K562 (cell line): Measurements from ENCODE around the gene PPP1R13B. TPM values are rescaled to one million over a fixed set of nuclear protein-coding genes. Genes with fewer than 3 reads are reported as not detected.

Experiments
- ATAC-seq: fragments of 200-7000 bp; cut with Tn5 transposase; 3 replicates; pipeline ENCODE4 v1.9.1; 2020; ENCODE audit warnings: moderate library complexity
- BruUV-seq: library from RNA; stranded (reverse); fragments of 400-500 nt; replicated peaks from 2 replicates; lab custom pipeline; 2021; lab: Mats Ljungman, UMichigan
- CTCF ChIA-PET: fragments of 300-600 bp; formaldehyde crosslinking; extraction: SDS; loops from one replicate; lab custom pipeline; 2021; ENCODE audit warnings: low intra/inter-chr PET ratio; lab: Yijun Ruan, JAX
- POLR2A ChIA-PET: fragments of 300-600, 350-650 bp; sonication (Branson Sonifier 250); formaldehyde crosslinking; extraction: SDS; loops from one replicate; lab custom pipeline; 2021; ENCODE audit warnings: antibody characterized with exemption, inconsistent platforms; lab: Yijun Ruan, JAX
- DNase-seq, 4 experiments: peaks; one replicate each; pipeline versions ENCODE4 v3.0.0 to v3.0.0-alpha.2; 2011 to 2018; ENCODE audit warnings: low spot score in 3 of 4, mixed read lengths in 3 of 4; ENCODE audit errors: extremely low read depth in 1 of 4
- FAIRE-seq: peaks from 2 replicates; lab custom pipeline; 2011; peaks lifted over from hg19 to GRCh38; lab: Jason Lieb, UNC
- H2AFZ ChIP-seq: 2 replicates; pipeline ENCODE4 v1.6.0; 2011; ENCODE audit warnings: low read depth, low read length, control low read depth, inconsistent platforms
- H3K27ac ChIP-seq: fragments of 200-600 bp; 3 replicates; pipeline ENCODE4 v1.8.0; 2011; ENCODE audit warnings: low read depth, mild to moderate bottlenecking, control low read depth, inconsistent platforms, low read length, moderate library complexity, mixed read lengths; ENCODE audit errors: extremely low read depth
- H3K27me3 ChIP-seq, 2 experiments: fragments of 300-600 bp in 1 of 2; 2 replicates in 1 of 2; 3 replicates in 1 of 2; pipeline versions ENCODE4 v1.6.0 to v1.8.0; 2011; ENCODE audit warnings: inconsistent platforms in 2 of 2, low read length in 2 of 2, mild to moderate bottlenecking in 1 of 2, mixed read lengths in 1 of 2, moderate library complexity in 1 of 2; ENCODE audit not compliant: control insufficient read depth in 2 of 2, insufficient read depth in 2 of 2
- H3K36me3 ChIP-seq: fragments of 300-600 bp; 3 replicates; pipeline ENCODE4 v1.8.0; 2011; ENCODE audit warnings: mild to moderate bottlenecking, low read length, inconsistent platforms; ENCODE audit not compliant: control insufficient read depth, insufficient read depth
- H3K4me1 ChIP-seq, 2 experiments: fragments of 200-600 bp in 1 of 2; replicated peaks in 1 of 2; 2 replicates in 1 of 2; 3 replicates in 1 of 2; pipeline versions ENCODE4 v1.5.1 to v1.8.0; 2011; ENCODE audit warnings: inconsistent platforms in 2 of 2, low read length in 2 of 2, mild to moderate bottlenecking in 1 of 2, mixed read lengths in 1 of 2, moderate library complexity in 1 of 2; ENCODE audit not compliant: control insufficient read depth in 2 of 2, insufficient read depth in 2 of 2
- H3K4me2 ChIP-seq: 2 replicates; pipeline ENCODE4 v1.6.1; 2011; ENCODE audit warnings: low read length, control low read depth, inconsistent platforms, mixed read lengths; ENCODE audit not compliant: insufficient read depth
- H3K4me3 ChIP-seq: fragments of 200-600 bp; sonication (generic), shearing (Covaris generic); 2 replicates; pipeline ENCODE4 v1.5.1; 2016; ENCODE audit warnings: control low read depth, inconsistent platforms
- H3K79me2 ChIP-seq: fragments of 200-600 bp; 3 replicates; pipeline ENCODE4 v1.8.0; 2011; ENCODE audit warnings: low read length, inconsistent platforms; ENCODE audit not compliant: control insufficient read depth, insufficient read depth
- H3K9ac ChIP-seq, 2 experiments: 2 replicates each; pipeline versions ENCODE4 v1.6.0 to v1.6.1; 2011; ENCODE audit warnings: low read depth in 2 of 2, low read length in 2 of 2, control low read depth in 1 of 2, inconsistent platforms in 1 of 2, mild to moderate bottlenecking in 1 of 2, mixed read lengths in 1 of 2; ENCODE audit not compliant: insufficient read depth in 1 of 2
- H3K9me1 ChIP-seq: one replicate; pipeline ENCODE4 v1.6.0; 2011; ENCODE audit warnings: inconsistent platforms, mild to moderate bottlenecking, low read length, moderate library complexity; ENCODE audit not compliant: control insufficient read depth, insufficient read depth
- H3K9me3 ChIP-seq: replicated peaks from 2 replicates; pipeline ENCODE4 v1.5.1; 2011; ENCODE audit warnings: low read depth, low read length, inconsistent platforms; ENCODE audit not compliant: control insufficient read depth, insufficient read depth
- H4K20me1 ChIP-seq: replicated peaks from 2 replicates; pipeline ENCODE4 v1.6.1; 2011; ENCODE audit warnings: low read length, inconsistent platforms, mixed read lengths; ENCODE audit not compliant: control insufficient read depth, insufficient read depth
- CHD2 ChIP-seq: IDR thresholded peaks from 2 replicates; pipeline ENCODE4 v1.6.1; 2011; ENCODE audit warnings: low read depth, low read length
- DPF2 ChIP-seq: fragments of 450-650 bp; IDR thresholded peaks from 2 replicates; pipeline ENCODE4 v1.6.1; 2016
- GATAD2B ChIP-seq: fragments of 450-650 bp; IDR thresholded peaks from 2 replicates; pipeline ENCODE4 v1.6.1; 2017; ENCODE audit warnings: mild to moderate bottlenecking, borderline replicate concordance
- HBP1 ChIP-seq: fragments of 450-650 bp; formaldehyde crosslinking; IDR thresholded peaks from 2 replicates; pipeline ENCODE4 v1.4.0; 2022; ENCODE audit warnings: missing genetic modification characterization
- HOMEZ ChIP-seq: fragments of 250-450 bp; sonication (Bioruptor Pico); IDR thresholded peaks from 2 replicates; pipeline ENCODE4 v1.4.0; 2020; ENCODE audit warnings: mild to moderate bottlenecking, moderate library complexity
- IRF9 ChIP-seq: fragments of 450-650 bp; IDR thresholded peaks from 2 replicates; pipeline ENCODE4 v1.6.1; 2016; ENCODE audit warnings: missing biosample characterization, missing genetic modification characterization
- NRF1 ChIP-seq, 2 experiments: fragments of 450-650 bp; IDR thresholded peaks in 1 of 2; conservative IDR thresholded peaks in 1 of 2; 2 replicates each; pipeline ENCODE4 v1.6.1; 2014; ENCODE audit warnings: mild to moderate bottlenecking in 2 of 2
- PCBP1 ChIP-seq: fragments of 200-400 bp; formaldehyde crosslinking; IDR thresholded peaks from 2 replicates; pipeline ENCODE4 v1.6.1; 2018; ENCODE audit warnings: mild to moderate bottlenecking, low read depth, low read length; ENCODE audit not compliant: poor library complexity, severe bottlenecking
- PYGO2 ChIP-seq: fragments of 450-650 bp; IDR thresholded peaks from 2 replicates; pipeline ENCODE4 v1.6.1; 2016; ENCODE audit warnings: mild to moderate bottlenecking, missing genetic modification characterization, moderate library complexity, missing compliant biosample characterization
- THRAP3 ChIP-seq: fragments of 450-650 bp; IDR thresholded peaks from 2 replicates; pipeline ENCODE4 v1.6.1; 2016; ENCODE audit warnings: mild to moderate bottlenecking, inconsistent platforms, borderline replicate concordance
- ZMIZ1 ChIP-seq, 2 experiments: fragments of 150-350 bp in 1 of 2; IDR thresholded peaks; 2 replicates each; pipeline ENCODE4 v1.6.1; 2012 to 2016; ENCODE audit warnings: low read depth in 2 of 2, low read length in 2 of 2, mild to moderate bottlenecking in 1 of 2, moderate library complexity in 1 of 2
- ZNF668 ChIP-seq: fragments of 250-450 bp; sonication (Bioruptor Pico); IDR thresholded peaks from 2 replicates; pipeline ENCODE4 v1.8.0; 2022; ENCODE audit warnings: mild to moderate bottlenecking, inconsistent platforms
- ZNF764 ChIP-seq: fragments of 250-450 bp; sonication (Bioruptor Pico); IDR thresholded peaks from 2 replicates; pipeline ENCODE4 v1.4.0; 2020; ENCODE audit warnings: low read depth, mild to moderate bottlenecking, moderate library complexity
- WGBS: fragments of 100-300 bp; shearing (Covaris generic); methylation state at CpG from one replicate; pipeline ENCODE4 v1.1.6; 2016; ENCODE audit warnings: low coverage, mixed read lengths; ENCODE audit not compliant: insufficient coverage; ENCODE audit errors: missing lambda C conversion rate; 5-methylcytosine and 5-hydroxymethylcytosine counted together
- in situ Hi-C: fragments of 300-500 bp; cut with MboI; formaldehyde crosslinking; loops from 4 replicates; pipeline ENCODE4 v1.15.0; 2018; ENCODE audit warnings: inconsistent platforms, mixed read lengths
- intact Hi-C: fragments of 100-400 bp; cut with micrococcal nuclease; formaldehyde crosslinking; loops from 2 replicates; pipeline ENCODE4 v1.14.2; 2022
- polyA plus RNA-seq, 8 experiments: library from polyadenylated mRNA; depleted of rRNA in 4 of 8; stranded (reverse) in 5 of 8; unstranded in 3 of 8; fragments of >200 nt; fragmentation: Nextera tagmentation in 2 of 8; fragmentation: Illumina TruSeq in 1 of 8; extraction: Ambion mirVana in 2 of 8; extraction: Trizol in 1 of 8; gene quantifications; 2 replicates each; pipeline versions ENCODE4 v1.2.1 to v1.2.3, GENCODE V29; 2011 to 2014; ENCODE audit warnings: inconsistent platforms in 1 of 8, missing spikeins in 1 of 8
- total RNA-seq, 7 experiments: library from RNA; depleted of rRNA in 6 of 7; stranded (reverse); fragments of >200 nt in 6 of 7; fragmentation: Illumina TruSeq in 2 of 7; extraction: Trizol in 2 of 7; gene quantifications; 2 replicates each; pipeline versions ENCODE4 v1.2.1 to v1.2.3, GENCODE V29; 2011 to 2021; ENCODE audit warnings: low replicate concordance in 1 of 7

PPP1R13B gene
- total and polyA plus RNA-seq, 9 of the 15 experiments (the other 6 are each of a cell fraction or from before 2014, with no cell fraction given): 0.03 to 1.7 (median 0.15) TPM

GRCh38 chr14:103684871-103685270, 162.5 kb downstream of the PPP1R13B start:
- intact Hi-C loops: loop anchor here (10.0 kb wide), 1 partner anchor 110 kb away; no protein-coding TSS in a partner anchor
- H3K79me2 ChIP-seq: no peaks in the 10 kb centered on the region
- WGBS: 92% methylated on average over 10 of the region's 15 CpGs
- no peak overlapping the region for H3K4me3 ChIP-seq
- FAIRE-seq (no peak), ATAC-seq (no peak), DNase-seq (no peak)
- no peak overlapping the region for H3K4me2 ChIP-seq
- CTCF ChIA-PET: no interaction called here
- H3K9me1 ChIP-seq: no peaks in the 10 kb centered on the region
- H2AFZ ChIP-seq: no peak overlapping the region
- no peak overlapping the region for H3K27ac ChIP-seq
- peaks cover 73% of the 10 kb centered on the region; the same call in 1 of the 3 replicates for H3K36me3 ChIP-seq
- no peaks in the 10 kb centered on the region for H3K4me1 ChIP-seq
- no peak for TF ChIP-seq DPF2
- no peak for TF ChIP-seq THRAP3
- TF ChIP-seq NRF1 (conservative IDR thresholded peaks at IDR 0.05 in 1 of 2, IDR thresholded peaks at IDR 0.05 in 1 of 2): no peak
- TF ChIP-seq PCBP1: no peak
- no peak for TF ChIP-seq HOMEZ (CRISPR knock-in tag)
- TF ChIP-seq GATAD2B: no peak
- TF ChIP-seq ZNF764 (CRISPR knock-in tag): no peak
- TF ChIP-seq HBP1 (CRISPR knock-in tag): no peak
- no peak for TF ChIP-seq ZNF668 (CRISPR knock-in tag)
- no peak for TF ChIP-seq CHD2
- TF ChIP-seq PYGO2 (tag): no peak
- no peak for TF ChIP-seq IRF9
- no peak for TF ChIP-seq ZMIZ1 (IDR thresholded peaks at IDR 0.05; ENCODE audit: low read depth in 2 of 2, low read length in 2 of 2)
- TF ChIP-seq, all 486 proteins: peak for 0
- POLR2A ChIA-PET: no interaction called here
- H3K27me3 ChIP-seq: no peaks in the 10 kb centered on the region
- in situ Hi-C loops: no loop called here
- H4K20me1 ChIP-seq: no peaks in the 10 kb centered on the region
- BruUV-seq: no TSS peak
- H3K9me3 ChIP-seq: no peaks in the 10 kb centered on the region
- no peak overlapping the region for H3K9ac ChIP-seq
